Peyer's patch (tissue), 4 donors: Measurements from ENCODE around the gene EPHA1.

Experiments
- CTCF ChIP-seq, 6 experiments: fragments of 450-650 bp in 4 of 6; fragments of 200-600 bp in 2 of 6; sonication (generic) in 1 of 6; IDR thresholded peaks; one replicate each; pipeline ENCODE4 v1.5.1; 2017 to 2019; ENCODE audit warnings: antibody characterized with exemption in 6 of 6, mild to moderate bottlenecking in 3 of 6, moderate library complexity in 1 of 6
- POLR2A ChIP-seq, 2 donors: fragments of 450-650 bp; IDR thresholded peaks; one replicate each; pipeline ENCODE4 v1.5.1; 2017; ENCODE audit warnings: antibody characterized with exemption in 2 of 2, mild to moderate bottlenecking in 2 of 2, moderate library complexity in 2 of 2

- TF ChIP-seq POLR2A (IDR thresholded peaks at IDR 0.05) (no peak), CTCF (IDR thresholded peaks at IDR 0.05) (peak in 5 of 6 experiments; percentile 38 to 73 (median 63))
Measured at GRCh38 chr7:143345428-143345900, 63.2 kb downstream of the EPHA1 start.
